WI38 (cell line): ENCODE results near the gene PTGIS.

Experiments
- H3K4me3 ChIP-seq: 2 replicates; pipeline ENCODE4 v1.5.1; 2011; ENCODE audit warnings: low read depth, mild to moderate bottlenecking, control low read depth, low read length
- TF ChIP-seq, protein P1 (sequence below): IDR thresholded peaks from 2 replicates; pipeline ENCODE4 v1.5.1; 2012; ENCODE audit warnings: low read depth, mild to moderate bottlenecking, control low read depth, low read length

PTGIS gene

GRCh38 chr20:49460131-49460530 lies 107.8 kb downstream of the PTGIS start:
- TF ChIP-seq, protein P1, sequence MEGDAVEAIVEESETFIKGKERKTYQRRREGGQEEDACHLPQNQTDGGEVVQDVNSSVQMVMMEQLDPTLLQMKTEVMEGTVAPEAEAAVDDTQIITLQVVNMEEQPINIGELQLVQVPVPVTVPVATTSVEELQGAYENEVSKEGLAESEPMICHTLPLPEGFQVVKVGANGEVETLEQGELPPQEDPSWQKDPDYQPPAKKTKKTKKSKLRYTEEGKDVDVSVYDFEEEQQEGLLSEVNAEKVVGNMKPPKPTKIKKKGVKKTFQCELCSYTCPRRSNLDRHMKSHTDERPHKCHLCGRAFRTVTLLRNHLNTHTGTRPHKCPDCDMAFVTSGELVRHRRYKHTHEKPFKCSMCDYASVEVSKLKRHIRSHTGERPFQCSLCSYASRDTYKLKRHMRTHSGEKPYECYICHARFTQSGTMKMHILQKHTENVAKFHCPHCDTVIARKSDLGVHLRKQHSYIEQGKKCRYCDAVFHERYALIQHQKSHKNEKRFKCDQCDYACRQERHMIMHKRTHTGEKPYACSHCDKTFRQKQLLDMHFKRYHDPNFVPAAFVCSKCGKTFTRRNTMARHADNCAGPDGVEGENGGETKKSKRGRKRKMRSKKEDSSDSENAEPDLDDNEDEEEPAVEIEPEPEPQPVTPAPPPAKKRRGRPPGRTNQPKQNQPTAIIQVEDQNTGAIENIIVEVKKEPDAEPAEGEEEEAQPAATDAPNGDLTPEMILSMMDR = no peak
- H3K4me3 ChIP-seq = no peak overlapping the region

GRCh38 chr20:49459684-49460083 lies 108.3 kb downstream of the PTGIS start:
- H3K4me3 ChIP-seq = no peak overlapping the region
- TF ChIP-seq, protein P1 = no peak

DNA sequence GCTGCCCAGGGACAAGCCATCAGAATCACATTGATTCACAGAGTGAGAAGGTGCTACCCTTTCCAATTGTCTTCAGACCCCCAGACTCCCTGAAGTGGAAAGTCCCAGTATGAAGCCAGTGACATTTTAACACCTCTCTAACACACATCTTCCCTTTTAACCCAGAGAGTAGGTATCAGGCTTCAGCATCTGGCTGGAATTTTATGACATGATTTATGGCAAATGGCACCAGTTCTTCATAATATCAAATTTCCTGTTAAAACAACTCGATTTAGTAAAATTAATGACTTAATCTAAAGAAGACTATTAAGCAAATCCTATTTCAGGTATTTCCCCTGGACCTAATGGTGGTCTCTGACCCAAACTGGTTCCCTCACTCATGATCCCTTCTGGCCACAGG lies 110.5 kb downstream of the PTGIS start:
- TF ChIP-seq, protein P1 = no peak
- no peak overlapping the region for H3K4me3 ChIP-seq

- TF ChIP-seq, protein P1 = no peak
- no peak overlapping the region for H3K4me3 ChIP-seq
Observed at GRCh38 chr20:49456646-49457045, 111.3 kb downstream of the PTGIS start.

- TF ChIP-seq, protein P1 = no peak
- H3K4me3 ChIP-seq = no peak overlapping the region
Observed at GRCh38 chr20:49455691-49456090, 112.2 kb downstream of the PTGIS start.
